GM19043 (cell line): ENCODE measurements around the gene FSCN2.
"Not testable (repeated sequence)": the region's sequence is repeated elsewhere in the genome, so short reads cannot be mapped to it uniquely, and the experiment has no call there.

Experiments
- ATAC-seq: cut with Tn5 transposase; IDR thresholded peaks from one replicate; pipeline ENCODE4 v1.9.1; 2021; ENCODE audit warnings: low read depth; ENCODE audit not compliant: unreplicated experiment

The FSCN2 gene

DNA sequence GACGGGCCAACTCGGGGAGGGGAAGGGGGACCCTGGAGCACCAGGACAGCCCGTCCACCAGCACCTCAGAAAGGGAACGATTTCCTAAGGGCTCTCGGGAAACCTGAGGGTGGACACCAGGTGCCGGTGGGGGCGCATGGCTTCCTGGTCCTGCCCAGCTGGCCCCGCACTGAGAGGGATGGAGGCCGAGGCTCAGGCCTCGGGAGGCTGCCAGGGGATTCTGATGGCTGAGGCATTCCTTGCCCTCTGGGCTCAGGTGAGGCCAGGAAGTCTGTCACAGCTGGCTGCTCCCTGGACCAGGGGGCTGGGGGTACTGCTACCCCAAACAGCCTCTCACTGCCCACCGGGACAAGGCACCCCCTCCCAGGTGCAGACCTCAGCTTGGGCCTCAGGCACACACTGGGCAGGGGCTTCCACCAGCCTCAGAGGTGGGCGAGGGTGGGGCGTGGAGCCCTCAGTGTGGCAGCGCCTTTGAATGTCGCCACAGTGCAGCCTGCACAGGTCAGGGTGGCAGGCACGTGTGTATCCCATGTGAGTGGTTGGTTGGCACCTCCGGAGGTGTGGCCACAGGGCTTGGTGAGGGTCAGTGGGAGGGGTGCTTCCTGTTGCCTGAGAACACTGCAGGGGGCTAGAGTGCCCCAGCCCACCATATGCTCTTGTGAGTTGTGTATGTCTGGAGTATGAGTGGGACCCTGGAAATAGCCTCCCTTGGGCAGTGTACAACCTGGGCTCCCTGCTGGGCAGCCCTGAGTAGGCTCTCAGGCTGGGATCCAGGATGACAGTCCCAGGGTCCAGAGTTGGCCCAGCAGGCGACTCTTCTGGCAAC lies 3.9 kb upstream of the FSCN2 start:
- ATAC-seq = no peak

DNA sequence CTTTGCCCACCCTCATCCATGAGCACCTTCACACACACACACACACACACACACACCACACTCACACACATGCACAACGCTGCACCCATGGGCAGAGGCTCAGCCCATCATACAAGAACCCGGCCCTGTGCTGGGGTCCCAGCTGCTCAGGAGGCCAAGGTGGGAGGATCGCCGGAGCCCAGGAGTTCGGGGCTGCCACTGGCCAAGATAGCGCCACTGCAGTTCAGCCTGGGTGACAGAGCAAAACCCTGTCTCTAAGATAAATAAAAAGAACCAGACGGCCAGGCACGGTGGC lies 3.4 kb upstream of the FSCN2 start:
- no peak for ATAC-seq

DNA sequence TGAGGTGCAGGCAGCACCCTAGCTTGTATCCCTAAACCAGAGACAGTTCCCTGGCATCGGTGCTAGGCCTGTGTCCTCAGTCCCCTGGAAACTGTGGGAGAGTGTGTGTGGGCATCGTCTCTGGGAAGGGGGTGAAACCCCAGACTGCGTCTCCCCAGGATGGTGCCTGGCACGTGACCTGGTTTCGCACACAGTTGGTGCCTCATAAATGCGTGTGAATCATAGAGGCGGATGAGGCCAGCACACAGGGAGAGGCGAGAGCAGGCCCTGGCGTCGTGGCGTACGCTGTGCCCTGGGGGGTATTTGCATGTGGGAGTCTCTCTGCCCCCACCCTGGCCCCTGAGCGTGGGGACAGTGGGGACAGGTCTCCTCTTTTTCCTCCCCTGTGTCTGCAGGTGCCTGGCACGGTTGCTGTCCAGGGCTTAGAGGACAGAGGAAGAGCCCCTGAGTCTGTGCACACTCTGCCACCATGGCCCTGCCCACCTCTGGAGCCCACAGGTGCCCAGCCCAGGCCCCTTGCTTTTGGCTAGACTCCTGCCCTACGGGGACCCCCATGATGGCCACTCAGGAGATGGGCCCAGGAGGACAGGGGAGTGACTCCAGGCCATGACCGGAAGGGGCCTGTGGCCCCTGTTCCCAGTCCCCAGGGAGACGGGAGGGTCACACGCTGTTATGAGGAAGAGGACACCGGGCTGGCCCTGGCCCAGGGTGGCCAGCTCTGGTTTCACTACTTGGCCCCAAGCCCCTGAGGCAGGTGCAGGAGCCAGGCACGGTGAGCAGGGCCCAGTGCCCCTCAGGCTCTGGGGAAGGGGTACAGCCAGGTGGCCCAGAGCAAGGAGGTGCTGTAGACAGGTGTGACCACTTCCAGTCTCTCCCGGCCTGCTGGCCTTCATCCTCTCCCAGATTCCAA lies 1.3 kb upstream of the FSCN2 start:
- no peak for ATAC-seq

GRCh38 chr17:81528384-81528650 lies 140 bp downstream of the FSCN2 start:
- no peak for ATAC-seq

DNA sequence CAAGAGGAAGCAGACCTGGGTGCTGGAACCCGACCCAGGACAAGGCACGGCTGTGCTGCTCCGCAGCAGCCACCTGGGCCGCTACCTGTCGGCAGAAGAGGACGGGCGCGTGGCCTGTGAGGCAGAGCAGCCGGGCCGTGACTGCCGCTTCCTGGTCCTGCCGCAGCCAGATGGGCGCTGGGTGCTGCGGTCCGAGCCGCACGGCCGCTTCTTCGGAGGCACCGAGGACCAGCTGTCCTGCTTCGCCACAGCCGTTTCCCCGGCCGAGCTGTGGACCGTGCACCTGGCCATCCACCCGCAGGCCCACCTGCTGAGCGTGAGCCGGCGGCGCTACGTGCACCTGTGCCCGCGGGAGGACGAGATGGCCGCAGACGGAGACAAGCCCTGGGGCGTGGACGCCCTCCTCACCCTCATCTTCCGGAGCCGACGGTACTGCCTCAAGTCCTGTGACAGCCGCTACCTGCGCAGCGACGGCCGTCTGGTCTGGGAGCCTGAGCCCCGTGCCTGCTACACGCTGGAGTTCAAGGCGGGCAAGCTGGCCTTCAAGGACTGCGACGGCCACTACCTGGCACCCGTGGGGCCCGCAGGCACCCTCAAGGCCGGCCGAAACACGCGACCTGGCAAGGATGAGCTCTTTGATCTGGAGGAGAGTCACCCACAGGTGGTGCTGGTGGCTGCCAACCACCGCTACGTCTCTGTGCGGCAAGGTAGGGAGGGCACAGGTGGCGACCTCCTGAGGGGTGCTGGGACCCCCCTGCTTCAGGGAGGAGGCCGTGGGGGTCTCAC lies 667 bp downstream of the FSCN2 start:
- ATAC-seq = no peak

DNA sequence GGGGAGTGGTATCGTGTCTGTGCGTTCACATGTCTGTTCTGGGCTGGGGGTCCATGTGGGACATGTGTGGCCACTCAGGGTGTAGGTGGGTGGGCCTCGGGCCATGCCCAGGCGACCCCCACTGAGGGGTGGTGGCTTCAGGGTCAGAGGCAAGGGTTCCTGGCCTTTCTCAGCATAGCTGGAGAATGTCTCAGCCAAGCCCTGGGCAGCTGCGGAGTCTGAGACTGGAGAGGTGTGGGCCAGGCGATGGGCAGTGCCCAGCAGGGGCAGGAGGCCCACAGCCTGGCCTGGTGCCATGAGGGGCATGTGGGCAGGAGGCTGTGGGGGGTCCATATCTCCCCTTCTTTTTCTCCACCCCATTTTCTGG lies 1.2 kb downstream of the FSCN2 start:
- ATAC-seq = no peak

DNA sequence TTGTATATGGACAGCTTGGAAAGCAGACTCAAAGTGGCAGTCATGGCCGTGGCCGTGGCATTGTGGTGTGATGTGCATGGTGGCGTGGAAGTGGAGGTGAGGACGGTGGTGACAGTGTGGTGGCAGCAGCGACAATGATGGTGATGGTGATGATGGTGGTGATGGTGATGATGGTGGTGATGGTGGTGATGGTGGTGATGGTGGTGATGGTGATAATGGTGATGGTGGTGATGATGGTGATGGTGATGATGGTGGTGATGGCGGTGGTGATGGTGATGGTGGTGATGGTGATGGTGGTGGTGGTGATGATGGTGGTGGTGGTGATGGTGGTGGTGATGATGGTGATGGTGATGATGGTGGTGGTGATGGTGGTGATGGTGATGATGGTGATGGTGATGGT lies 2.8 kb downstream of the FSCN2 start:
- not testable (repeated sequence) for ATAC-seq

DNA sequence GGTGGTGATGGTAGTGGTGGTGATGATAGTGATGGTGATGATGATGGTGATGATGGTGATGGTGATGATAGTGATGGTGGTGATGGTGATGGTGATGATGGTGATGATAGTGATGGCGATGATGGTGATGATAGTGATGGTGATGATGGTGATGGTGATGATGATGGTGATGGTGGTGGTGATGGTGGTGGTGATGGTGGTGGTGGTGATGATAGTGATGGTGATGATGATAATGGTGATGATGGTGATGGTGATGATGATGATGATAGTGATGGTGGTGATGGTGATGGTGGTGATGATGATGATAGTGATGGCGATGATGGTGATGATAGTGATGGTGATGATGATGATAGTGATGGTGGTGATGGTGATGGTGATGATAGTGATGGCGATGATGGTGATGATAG lies 3.8 kb downstream of the FSCN2 start:
- ATAC-seq = not testable (repeated sequence)

DNA sequence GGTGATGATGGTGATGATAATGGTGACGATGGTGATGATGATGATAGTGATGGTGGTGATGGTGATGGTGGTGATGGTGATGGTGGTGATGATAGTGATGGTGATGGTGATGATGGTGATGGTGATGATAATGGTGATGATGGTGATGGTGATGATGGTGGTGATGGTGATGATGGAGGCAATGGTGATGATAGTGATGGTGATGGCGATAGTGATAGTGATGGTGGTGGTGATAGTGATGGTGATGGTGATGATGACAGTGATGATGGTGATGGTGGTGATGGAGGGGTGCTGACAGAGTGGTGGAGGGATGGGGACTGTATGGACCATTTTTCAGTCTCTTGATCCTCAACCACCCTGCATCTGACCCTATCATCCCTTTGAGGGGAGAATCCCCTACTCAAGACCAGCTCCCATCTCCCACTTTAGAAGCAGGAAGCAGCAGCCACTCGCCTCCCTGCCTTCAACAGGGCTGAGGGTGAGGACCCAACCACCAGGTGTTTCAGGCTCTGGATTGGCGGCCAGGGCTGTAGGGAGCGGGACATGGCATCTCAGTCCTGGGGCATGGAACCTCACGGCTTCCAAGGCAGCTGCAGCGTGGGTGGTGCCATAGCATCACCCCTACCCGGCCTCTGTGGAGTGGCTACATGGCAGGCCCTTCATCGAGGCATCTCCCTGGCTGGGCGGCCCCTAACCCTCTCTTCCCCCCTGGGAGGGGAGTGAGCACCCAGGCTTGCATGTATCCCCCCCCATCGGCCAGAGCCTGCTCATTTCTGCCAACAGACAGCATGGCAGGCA lies 4.5 kb downstream of the FSCN2 start:
- no peak for ATAC-seq

GRCh38 chr17:81533339-81534141 lies 5.4 kb downstream of the FSCN2 start:
- no peak for ATAC-seq

DNA sequence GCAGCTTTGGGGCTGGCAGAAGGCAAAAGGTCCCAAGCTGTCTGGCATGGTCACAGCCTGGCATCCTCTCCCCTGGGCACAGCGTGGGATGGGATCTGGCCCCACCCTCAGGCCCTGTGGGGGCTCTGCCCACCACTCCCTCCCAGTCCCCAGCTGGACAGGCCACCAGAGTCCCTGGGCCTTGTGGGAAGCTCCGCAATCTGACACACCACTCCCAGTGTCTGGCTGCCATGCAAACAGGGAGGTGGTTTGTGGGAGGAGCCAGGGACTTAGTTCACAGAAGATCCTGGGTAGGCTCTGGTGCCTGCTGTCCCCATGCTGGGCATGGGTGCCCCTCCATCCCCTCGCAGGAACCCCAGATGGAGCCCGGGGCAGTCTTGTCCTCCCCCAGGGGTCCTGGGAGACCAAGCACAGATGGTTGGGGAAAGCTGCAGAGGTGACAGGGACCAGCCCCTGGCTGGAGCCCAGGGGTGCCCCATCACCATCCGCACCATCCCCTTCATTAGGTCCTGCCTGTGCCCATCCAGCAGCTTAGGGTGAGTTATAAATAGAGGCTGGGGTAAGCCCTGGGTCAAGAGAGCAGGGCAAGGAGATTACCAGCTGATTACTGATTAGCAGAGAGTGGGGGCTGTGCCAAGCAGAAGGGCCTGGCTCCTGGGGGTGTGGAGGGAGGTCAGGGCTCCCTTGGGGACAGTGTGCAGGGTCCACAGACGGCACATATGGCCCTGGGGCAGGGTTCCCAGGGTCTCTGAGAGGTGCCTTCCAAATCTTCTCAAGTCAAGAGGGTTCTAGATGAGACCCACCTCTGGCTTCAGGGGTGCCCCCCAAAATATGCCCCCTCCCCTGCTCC lies 6.2 kb downstream of the FSCN2 start:
- no peak for ATAC-seq

DNA sequence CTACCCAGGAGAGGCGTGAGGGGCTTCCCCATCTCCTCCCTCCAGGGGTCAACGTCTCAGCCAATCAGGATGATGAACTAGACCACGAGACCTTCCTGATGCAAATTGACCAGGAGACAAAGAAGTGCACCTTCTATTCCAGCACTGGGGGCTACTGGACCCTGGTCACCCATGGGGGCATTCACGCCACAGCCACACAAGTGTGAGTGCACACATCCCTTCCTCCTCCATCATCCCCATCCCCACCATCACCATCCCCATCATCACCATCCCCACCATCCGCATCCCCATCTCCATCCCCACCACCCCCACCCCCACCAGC lies 6.8 kb downstream of the FSCN2 start:
- no peak for ATAC-seq

DNA sequence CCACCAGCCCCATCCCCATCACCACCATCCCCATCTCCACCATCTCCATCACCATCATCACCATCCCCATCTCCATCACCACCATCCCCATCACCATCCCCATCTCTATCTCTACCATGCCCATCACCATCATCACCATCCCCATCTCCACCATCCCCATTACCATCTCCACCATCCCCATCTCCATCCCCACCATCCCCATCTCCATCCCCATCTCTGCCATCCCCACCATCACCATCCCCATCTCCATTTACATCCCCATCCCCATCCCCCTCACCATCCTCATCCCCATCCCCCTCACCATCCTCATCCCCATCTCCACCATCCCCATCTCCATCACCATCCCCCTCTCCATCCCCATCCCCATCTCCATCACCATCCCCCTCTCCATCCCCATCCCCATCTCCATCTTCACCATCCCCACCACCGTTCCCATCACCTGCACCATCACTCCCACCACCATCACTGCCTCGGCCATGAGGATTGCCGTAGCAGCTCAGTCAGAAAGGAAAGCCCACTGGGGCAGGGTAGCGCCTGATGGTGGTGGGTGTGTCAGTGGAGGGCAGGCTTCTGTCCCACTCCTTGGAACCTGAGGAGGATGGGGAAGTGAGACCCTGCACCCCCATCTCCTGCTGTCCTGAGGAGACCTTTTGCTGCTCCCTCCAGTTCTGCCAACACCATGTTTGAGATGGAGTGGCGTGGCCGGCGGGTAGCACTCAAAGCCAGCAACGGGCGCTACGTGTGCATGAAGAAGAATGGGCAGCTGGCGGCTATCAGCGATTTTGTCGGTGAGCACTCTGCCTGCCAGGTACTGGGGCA lies 7.5 kb downstream of the FSCN2 start:
- no peak for ATAC-seq

DNA sequence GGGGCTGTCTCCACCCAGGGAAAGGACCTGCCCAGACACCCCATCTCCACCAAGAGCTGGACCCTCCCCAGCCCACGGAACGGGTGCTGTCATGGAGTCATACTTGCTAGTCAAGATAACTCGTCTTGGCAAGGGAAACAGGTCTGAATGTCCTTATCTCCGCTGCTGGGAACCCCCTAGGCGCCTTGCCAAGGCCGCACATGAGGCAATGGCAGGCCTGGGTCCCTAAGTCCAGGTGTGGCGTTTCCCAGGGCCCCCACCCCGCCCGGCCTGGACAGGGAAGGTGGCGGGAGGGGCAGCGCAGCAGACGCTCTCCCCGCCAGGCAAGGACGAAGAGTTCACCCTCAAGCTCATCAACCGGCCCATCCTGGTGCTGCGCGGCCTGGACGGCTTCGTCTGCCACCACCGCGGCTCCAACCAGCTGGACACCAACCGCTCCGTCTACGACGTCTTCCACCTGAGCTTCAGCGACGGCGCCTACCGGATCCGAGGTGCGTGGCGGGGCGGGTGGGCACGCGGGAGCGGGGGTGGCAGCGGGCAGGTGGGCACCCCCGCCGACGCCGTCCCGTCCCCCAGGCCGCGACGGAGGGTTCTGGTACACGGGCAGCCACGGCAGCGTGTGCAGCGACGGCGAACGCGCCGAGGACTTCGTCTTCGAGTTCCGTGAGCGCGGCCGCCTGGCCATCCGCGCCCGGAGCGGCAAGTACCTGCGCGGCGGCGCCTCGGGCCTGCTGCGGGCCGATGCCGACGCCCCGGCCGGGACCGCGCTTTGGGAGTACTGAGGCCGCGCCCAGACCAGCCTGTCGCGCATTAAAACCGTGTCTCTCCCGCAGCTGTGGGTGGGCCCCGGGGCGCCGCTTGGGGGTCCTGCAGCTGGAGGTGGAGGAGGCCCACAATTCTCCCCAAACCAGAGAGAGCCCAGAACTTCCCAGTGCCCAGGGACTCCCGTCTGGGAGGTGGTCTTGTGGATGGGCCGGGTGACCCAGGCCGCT lies 8.4 kb downstream of the FSCN2 start:
- no peak for ATAC-seq

- no peak for ATAC-seq
Observed at GRCh38 chr17:81537343-81537855, 9.2 kb downstream of the FSCN2 start.

- ATAC-seq = no peak
Observed at GRCh38 chr17:81537856-81538555, 9.8 kb downstream of the FSCN2 start.
